Measurements from ENCODE around the gene PALM2AKAP2.

The PALM2AKAP2 gene

GRCh38 chr9:109791003-109791677 lies 11.1 kb downstream of the PALM2AKAP2 start:
- in situ Hi-C loops (cut with HindIII; ENCODE audit: low sequenced_read_pairs), result no loop called here
- no peak for TF ChIP-seq CTCF (IDR thresholded peaks at IDR 0.05; ENCODE audit: low read depth, low read length)
- no peak overlapping the region for H3K4me3 ChIP-seq (ENCODE audit: low read depth, low read length)
- DNase-seq (ENCODE audit: low read depth, low spot score), result no peak

- no peak for DNase-seq (ENCODE audit: low read depth, low spot score)
- H3K4me3 ChIP-seq (ENCODE audit: low read depth, low read length), result no peak overlapping the region
- in situ Hi-C loops (cut with HindIII; ENCODE audit: low sequenced_read_pairs), result no loop called here
- no peak for TF ChIP-seq CTCF (IDR thresholded peaks at IDR 0.05; ENCODE audit: low read depth, low read length)
Observed at GRCh38 chr9:109791747-109792146, 11.7 kb downstream of the PALM2AKAP2 start.

GRCh38 chr9:109792951-109793546 lies 13.1 kb downstream of the PALM2AKAP2 start:
- DNase-seq (ENCODE audit: low read depth, low spot score), result peak; percentile 93

GRCh38 chr9:109793921-109794320 lies 13.9 kb downstream of the PALM2AKAP2 start:
- DNase-seq (ENCODE audit: low read depth, low spot score), result no peak
- TF ChIP-seq CTCF (IDR thresholded peaks at IDR 0.05; ENCODE audit: low read depth, low read length), result no peak
- no peak overlapping the region for H3K4me3 ChIP-seq (ENCODE audit: low read depth, low read length)
- in situ Hi-C loops (cut with HindIII; ENCODE audit: low sequenced_read_pairs), result no loop called here

More at GRCh38 chr9:109792951-109793546, 13.1 kb downstream of the PALM2AKAP2 start:
- no peak for TF ChIP-seq CTCF (IDR thresholded peaks at IDR 0.05; ENCODE audit: low read depth, low read length)
- in situ Hi-C loops (cut with HindIII; ENCODE audit: low sequenced_read_pairs), result no loop called here
- no peak overlapping the region for H3K4me3 ChIP-seq (ENCODE audit: low read depth, low read length)

GRCh38 chr9:109794361-109795012 lies 14.5 kb downstream of the PALM2AKAP2 start:
- no peak for DNase-seq (ENCODE audit: low read depth, low spot score)
- in situ Hi-C loops (cut with HindIII; ENCODE audit: low sequenced_read_pairs), result no loop called here
- no peak for TF ChIP-seq CTCF (IDR thresholded peaks at IDR 0.05; ENCODE audit: low read depth, low read length)
- no peak overlapping the region for H3K4me3 ChIP-seq (ENCODE audit: low read depth, low read length)

GRCh38 chr9:109795613-109796012 lies 15.6 kb downstream of the PALM2AKAP2 start:
- no peak for DNase-seq (ENCODE audit: low read depth, low spot score)
- no peak for TF ChIP-seq CTCF (IDR thresholded peaks at IDR 0.05; ENCODE audit: low read depth, low read length)
- no peak overlapping the region for H3K4me3 ChIP-seq (ENCODE audit: low read depth, low read length)
- in situ Hi-C loops (cut with HindIII; ENCODE audit: low sequenced_read_pairs), result no loop called here
